Skeletal muscle satellite cell (primary cell): ENCODE data around the gene CT45A3. TPM values are rescaled to one million over a fixed set of nuclear protein-coding genes. Genes with fewer than 3 reads are reported as not detected.
"Not testable (repeated sequence)": the region's sequence is repeated elsewhere in the genome, so short reads cannot be mapped to it uniquely, and the experiment has no call there.

Source experiments
- H3K27me3 ChIP-seq: 2 replicates; pipeline ENCODE4 v1.7.0; 2013; ENCODE audit warnings: low read length; ENCODE audit not compliant: control insufficient read depth, insufficient read depth
- H3K36me3 ChIP-seq: 2 replicates; pipeline ENCODE4 v1.7.0; 2013; ENCODE audit warnings: mild to moderate bottlenecking, control low read depth, low read length; ENCODE audit not compliant: insufficient read depth
- H3K4me1 ChIP-seq: 2 replicates; pipeline ENCODE4 v1.7.0; 2013; ENCODE audit warnings: low read length; ENCODE audit not compliant: control insufficient read depth, insufficient read depth
- H3K4me2 ChIP-seq: 2 replicates; pipeline ENCODE4 v1.7.0; 2013; ENCODE audit warnings: mild to moderate bottlenecking, low read length
- H3K4me3 ChIP-seq: 2 replicates; pipeline ENCODE4 v1.7.0; 2013; ENCODE audit warnings: low read length
- H3K9ac ChIP-seq: 2 replicates; pipeline ENCODE4 v1.7.0; 2013; ENCODE audit warnings: mild to moderate bottlenecking, low read depth, low read length, moderate library complexity
- H3K9me3 ChIP-seq: replicated peaks from 2 replicates; pipeline ENCODE4 v1.7.0; 2013; ENCODE audit warnings: mild to moderate bottlenecking, control low read depth, low read length
- total RNA-seq: library from RNA; depleted of rRNA; stranded (reverse); fragments of >200 nt; gene quantifications from 2 replicates; pipeline ENCODE4 v1.2.3, GENCODE V29; 2012; rRNA removed

The CT45A3 gene
- not detected in 2 replicates for total RNA-seq

- not testable (repeated sequence) for H3K4me3 ChIP-seq, H3K9ac ChIP-seq, H3K4me2 ChIP-seq, H3K9me3 ChIP-seq, H3K36me3 ChIP-seq, H3K4me1 ChIP-seq, H3K27me3 ChIP-seq
These were observed at the start of gene CT45A3 for GRCh38 chrX:135768091-135768490. Gene CT45A3 (minus strand): TSS chrX:135768191. CDS start chrX:135764444, 3,747 bp downstream.

- not testable (repeated sequence) for H3K9me3 ChIP-seq, H3K36me3 ChIP-seq, H3K4me1 ChIP-seq, H3K27me3 ChIP-seq, H3K9ac ChIP-seq, H3K4me2 ChIP-seq, H3K4me3 ChIP-seq
These were observed 34.7 kb upstream of the CT45A3 start, which contains the start of gene CT45A6 for GRCh38 chrX:135802687-135803086. Gene CT45A6 (minus strand): TSS chrX:135802787. CDS start chrX:135798993, 3,794 bp downstream.

- not testable (repeated sequence) for H3K9me3 ChIP-seq, H3K27me3 ChIP-seq
These were observed 17.4 kb upstream of the CT45A3 start, which contains the start of gene CT45A5 for GRCh38 chrX:135785403-135785802. Gene CT45A5 (minus strand): TSS chrX:135785503. CDS start chrX:135781729, 3,774 bp downstream.

GRCh38 chrX:135744739-135745138 is 23.3 kb downstream of the CT45A3 start:
- not testable (repeated sequence) for H3K9ac ChIP-seq, H3K9me3 ChIP-seq, H3K4me3 ChIP-seq, H3K4me2 ChIP-seq, H3K36me3 ChIP-seq, H3K4me1 ChIP-seq, H3K27me3 ChIP-seq

More at GRCh38 chrX:135785403-135785802, 17.4 kb upstream of the CT45A3 start, which contains the start of gene CT45A5:
- H3K4me1 ChIP-seq, H3K36me3 ChIP-seq, H3K4me2 ChIP-seq, H3K4me3 ChIP-seq, H3K9ac ChIP-seq: not testable (repeated sequence)

- no peaks in the 10 kb centered on the region for H3K36me3 ChIP-seq
- no peak overlapping the region for H3K4me2 ChIP-seq
- no peaks in the 10 kb centered on the region for H3K9me3 ChIP-seq
- no peak overlapping the region for H3K9ac ChIP-seq
- H3K4me3 ChIP-seq: no peak overlapping the region
- H3K27me3 ChIP-seq: no peaks in the 10 kb centered on the region
- no peaks in the 10 kb centered on the region for H3K4me1 ChIP-seq
These were observed 26.7 kb downstream of the CT45A3 start for GRCh38 chrX:135741192-135741715.

- no peak overlapping the region for H3K9ac ChIP-seq
- no peak overlapping the region for H3K4me3 ChIP-seq
- H3K4me2 ChIP-seq: no peak overlapping the region
- H3K36me3 ChIP-seq: no peaks in the 10 kb centered on the region
- no peaks in the 10 kb centered on the region for H3K9me3 ChIP-seq
- H3K27me3 ChIP-seq: no peaks in the 10 kb centered on the region
- no peaks in the 10 kb centered on the region for H3K4me1 ChIP-seq
These were observed 27.3 kb downstream of the CT45A3 start for GRCh38 chrX:135740681-135741149.

- Histone ChIP-seq H3K4me2 (no peak overlapping the region), H3K9ac (no peak overlapping the region), H3K9me3 (no peaks in the 10 kb centered on the region), H3K27me3 (no peaks in the 10 kb centered on the region), H3K4me3 (no peak overlapping the region), H3K36me3 (no peaks in the 10 kb centered on the region), H3K4me1 (no peaks in the 10 kb centered on the region)
These were observed 30.5 kb downstream of the CT45A3 start for GRCh38 chrX:135737366-135738071.

- H3K4me2 ChIP-seq, H3K27me3 ChIP-seq, H3K4me3 ChIP-seq, H3K9ac ChIP-seq, H3K4me1 ChIP-seq, H3K36me3 ChIP-seq, H3K9me3 ChIP-seq: not testable (repeated sequence)
These were observed 33.3 kb downstream of the CT45A3 start for GRCh38 chrX:135734666-135735065.

GRCh38 chrX:135713795-135714194 is 54.2 kb downstream of the CT45A3 start:
- Histone ChIP-seq H3K36me3 (no peaks in the 10 kb centered on the region), H3K27me3 (no peaks in the 10 kb centered on the region), H3K9ac (no peak overlapping the region), H3K4me2 (no peak overlapping the region), H3K9me3 (no peaks in the 10 kb centered on the region), H3K4me3 (no peak overlapping the region), H3K4me1 (no peaks in the 10 kb centered on the region)

GRCh38 chrX:135713183-135713689 is 54.8 kb downstream of the CT45A3 start, which contains the start of gene CT45A1:
Gene CT45A1 (plus strand): TSS chrX:135713639. CDS start chrX:135718941, 5,302 bp downstream.
- not testable (repeated sequence) for H3K9ac ChIP-seq, H3K4me3 ChIP-seq, H3K27me3 ChIP-seq, H3K9me3 ChIP-seq, H3K4me2 ChIP-seq, H3K36me3 ChIP-seq, H3K4me1 ChIP-seq
